ENCODE data around the gene ANKRD29.

- TF ChIP-seq CTCF (IDR thresholded peaks at IDR 0.05) (no peak), POLR2A (IDR thresholded peaks at IDR 0.05) (no peak)
Observed at GRCh38 chr18:23693846-23694245, 31.1 kb upstream of the ANKRD29 start.
